Measurements from ENCODE around the gene DHRS9. TPM values are rescaled to one million over a fixed set of nuclear protein-coding genes. Genes with fewer than 3 reads are reported as not detected.

DHRS9 gene
- total RNA-seq, 1 donor from 2014 or later = not detected

DNA sequence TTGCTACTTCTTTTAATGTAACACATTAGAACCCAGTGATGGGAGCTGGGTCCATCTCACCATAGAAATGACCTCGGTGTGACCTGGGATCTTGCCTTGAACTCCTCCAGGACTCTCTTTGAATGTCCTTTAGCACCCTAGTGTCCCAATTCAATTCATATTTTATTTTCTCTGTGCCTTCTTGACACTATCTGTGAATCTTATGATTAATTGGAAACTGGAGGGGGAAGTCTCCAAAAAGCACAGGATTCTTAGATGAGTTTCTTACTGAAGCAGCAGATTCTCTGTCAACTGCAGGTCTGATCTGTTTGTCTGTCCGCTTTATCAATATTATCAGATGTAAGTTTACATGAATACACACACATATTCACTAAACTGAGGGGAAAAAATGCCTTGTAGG, 470 bp downstream of the DHRS9 start:
- Histone ChIP-seq H3K4me3 (ENCODE audit: low read depth, low read length) (no peak overlapping the region), H3K27me3 (ENCODE audit: control insufficient read depth, insufficient read depth, low read length) (no peaks in the 10 kb centered on the region), H3K36me3 (ENCODE audit: control insufficient read depth, insufficient read depth, low read length) (no peaks in the 10 kb centered on the region)
- DNase-seq (ENCODE audit: low read depth) = no peak
- no peak for TF ChIP-seq CTCF (IDR thresholded peaks at IDR 0.05; ENCODE audit: insufficient read depth, low read length, poor library complexity, severe bottlenecking)

- no peak for TF ChIP-seq CTCF (IDR thresholded peaks at IDR 0.05; ENCODE audit: insufficient read depth, low read length, poor library complexity, severe bottlenecking)
- no peak for DNase-seq (ENCODE audit: low read depth)
- Histone ChIP-seq H3K36me3 (ENCODE audit: control insufficient read depth, insufficient read depth, low read length) (no peaks in the 10 kb centered on the region), H3K27me3 (ENCODE audit: control insufficient read depth, insufficient read depth, low read length) (no peaks in the 10 kb centered on the region), H3K4me3 (ENCODE audit: low read depth, low read length) (no peak overlapping the region)
Observed at GRCh38 chr2:169071455-169071854, 2.1 kb downstream of the DHRS9 start.

- no peak for DNase-seq (ENCODE audit: low read depth)
- Histone ChIP-seq H3K36me3 (ENCODE audit: control insufficient read depth, insufficient read depth, low read length) (no peaks in the 10 kb centered on the region), H3K27me3 (ENCODE audit: control insufficient read depth, insufficient read depth, low read length) (no peaks in the 10 kb centered on the region), H3K4me3 (ENCODE audit: low read depth, low read length) (no peak overlapping the region)
- no peak for TF ChIP-seq CTCF (IDR thresholded peaks at IDR 0.05; ENCODE audit: insufficient read depth, low read length, poor library complexity, severe bottlenecking)
Observed at GRCh38 chr2:169072163-169072925, 3.0 kb downstream of the DHRS9 start.

DNA sequence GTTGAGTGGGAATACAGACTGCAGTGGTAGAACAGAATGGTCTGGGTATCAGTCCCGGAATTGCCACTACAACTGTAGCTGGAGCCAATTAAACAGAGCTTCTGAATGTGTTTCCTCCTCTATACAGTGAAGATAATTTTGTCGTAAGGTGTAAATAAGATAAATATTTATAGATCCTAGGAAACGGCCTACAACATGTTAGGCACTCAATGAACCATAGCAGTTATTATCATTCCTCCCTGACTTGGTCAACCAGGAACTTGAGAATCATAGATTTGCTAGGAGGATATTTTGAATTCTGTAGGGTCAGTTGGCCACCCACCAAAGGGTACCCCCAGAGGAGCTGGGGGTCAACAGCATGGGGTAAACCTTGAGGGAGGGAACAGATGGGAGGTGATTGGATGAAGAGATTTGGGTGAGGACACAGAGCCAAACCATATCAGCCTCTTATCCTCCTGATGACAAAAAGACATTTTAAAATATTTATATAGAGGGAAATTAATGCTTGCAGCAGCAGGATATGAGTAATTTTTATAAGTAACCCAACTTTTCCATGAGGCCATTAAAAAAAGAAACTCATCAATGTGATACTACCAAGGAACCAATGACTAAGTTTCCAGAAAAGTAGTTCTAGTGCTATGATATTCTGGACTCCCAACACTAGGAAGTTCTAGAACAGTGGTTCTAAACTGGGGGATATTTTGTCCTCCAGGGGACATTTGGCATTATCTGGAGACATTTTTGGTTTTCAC, 4.0 kb downstream of the DHRS9 start:
- no peak for TF ChIP-seq CTCF (IDR thresholded peaks at IDR 0.05; ENCODE audit: insufficient read depth, low read length, poor library complexity, severe bottlenecking)
- Histone ChIP-seq H3K36me3 (ENCODE audit: control insufficient read depth, insufficient read depth, low read length) (no peaks in the 10 kb centered on the region), H3K27me3 (ENCODE audit: control insufficient read depth, insufficient read depth, low read length) (no peaks in the 10 kb centered on the region), H3K4me3 (ENCODE audit: low read depth, low read length) (no peak overlapping the region)
- DNase-seq (ENCODE audit: low read depth) = no peak

DNA sequence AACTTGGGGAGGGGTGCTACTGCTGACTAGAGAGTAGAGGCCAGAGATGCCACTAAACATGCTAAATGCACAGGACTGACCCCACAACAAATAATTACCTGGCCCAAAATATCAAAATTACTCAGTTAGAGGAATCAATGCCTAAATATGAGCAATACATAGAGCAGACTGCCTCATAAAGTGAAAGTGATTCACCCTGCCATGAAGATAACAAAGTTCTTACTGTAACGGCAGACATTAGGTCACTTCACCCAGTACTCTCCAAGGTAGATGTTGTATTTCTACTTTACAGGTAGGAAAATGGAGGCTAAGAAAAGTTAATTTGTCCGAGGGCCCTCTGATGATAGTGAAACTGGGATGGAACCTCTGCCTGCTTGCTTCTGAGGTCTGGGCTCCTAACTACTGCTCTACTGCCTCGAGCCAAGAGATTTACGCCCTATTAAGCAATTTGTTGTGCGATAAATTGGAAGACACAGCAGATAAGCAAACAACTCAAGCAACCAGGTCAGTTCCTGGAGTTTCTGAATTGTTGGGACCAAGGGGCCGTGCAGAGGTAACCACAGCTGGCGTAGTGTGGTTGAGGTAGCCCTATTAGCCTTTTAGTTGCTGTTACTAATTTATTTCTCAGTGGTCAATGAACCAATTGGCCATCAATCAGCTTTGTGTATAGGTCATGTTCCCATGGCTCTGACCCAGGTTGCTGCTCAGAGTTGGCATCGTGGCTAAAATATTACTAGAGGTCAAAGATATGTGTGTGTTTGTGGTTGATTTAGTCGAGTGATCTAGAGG, 4.8 kb downstream of the DHRS9 start:
- peak; percentile 79 for DNase-seq (ENCODE audit: low read depth)
- no peak for TF ChIP-seq CTCF (IDR thresholded peaks at IDR 0.05; ENCODE audit: insufficient read depth, low read length, poor library complexity, severe bottlenecking)
- Histone ChIP-seq H3K27me3 (ENCODE audit: control insufficient read depth, insufficient read depth, low read length) (no peaks in the 10 kb centered on the region), H3K4me3 (ENCODE audit: low read depth, low read length) (no peak overlapping the region), H3K36me3 (ENCODE audit: control insufficient read depth, insufficient read depth, low read length) (no peaks in the 10 kb centered on the region)

Measured in kidney epithelial cell (primary cell).